Lung microvascular endothelial cell (primary cell): ENCODE measurements around the gene BMERB1. TPM values are rescaled to one million over a fixed set of nuclear protein-coding genes. Genes with fewer than 3 reads are reported as not detected.
"Not testable (repeated sequence)": the region's sequence is repeated elsewhere in the genome, so short reads cannot be mapped to it uniquely, and the experiment has no call there.

Source experiments
- DNase-seq, 2 donors: peaks; one replicate each; pipeline versions ENCODE4 v3.0.0 to v3.0.0-alpha.2; 2010; ENCODE audit warnings: low read depth in 2 of 2
- total RNA-seq: library from RNA; depleted of rRNA; stranded (reverse); fragments of >200 nt; gene quantifications from 2 replicates; pipeline ENCODE4 v1.2.1, GENCODE V29; 2014

Gene BMERB1
- total RNA-seq = 12.3 and 15.5 TPM in 2 replicates

DNA sequence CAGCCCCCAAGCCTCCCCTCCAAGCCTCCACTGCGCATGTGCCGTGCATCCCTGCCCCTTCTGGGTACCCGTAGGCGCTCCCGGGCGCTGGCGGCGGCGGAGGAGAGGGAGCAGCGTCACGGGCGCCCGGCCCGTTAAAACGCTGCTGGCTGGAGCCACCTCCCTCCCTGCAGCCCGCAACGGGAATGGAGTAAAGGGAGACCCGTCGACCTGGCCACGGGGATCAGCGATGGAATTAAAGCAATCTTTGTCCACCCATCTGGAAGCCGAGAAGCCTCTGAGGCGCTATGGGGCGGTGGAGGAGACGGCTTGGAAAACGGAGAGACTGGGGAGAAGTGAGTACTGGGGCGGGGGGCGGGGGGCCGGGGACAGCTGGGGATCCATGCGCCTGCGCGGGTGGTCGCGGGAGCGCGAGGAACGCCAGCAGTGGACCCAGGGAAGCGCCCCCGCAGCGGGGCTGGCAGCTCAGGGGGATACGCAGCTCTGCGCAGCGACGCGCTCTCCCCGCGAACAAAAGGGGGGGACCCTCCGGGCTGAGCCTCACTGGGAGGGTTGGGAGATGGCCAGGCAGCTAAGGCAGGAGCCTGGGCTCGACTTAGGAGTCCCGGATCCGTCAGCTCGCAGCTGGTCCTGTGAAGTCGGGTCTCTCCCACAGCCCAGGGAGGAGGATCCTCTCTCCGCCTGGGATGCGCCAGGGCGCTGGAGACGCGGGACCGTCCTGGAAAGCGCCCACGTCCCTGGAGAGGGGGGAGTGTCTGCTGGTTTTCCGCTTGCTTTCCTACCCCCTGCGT lies at the start of gene BMERB1:
TSS of gene BMERB1 (plus strand) at position 164 of the 791 bp plus-strand sequence. CDS start at position 230, 66 bp downstream.
- peak; percentile 80 to 81 for DNase-seq

- DNase-seq = not testable (repeated sequence)
Measured at GRCh38 chr16:15388060-15388459, 46.3 kb upstream of the BMERB1 start.

DNA sequence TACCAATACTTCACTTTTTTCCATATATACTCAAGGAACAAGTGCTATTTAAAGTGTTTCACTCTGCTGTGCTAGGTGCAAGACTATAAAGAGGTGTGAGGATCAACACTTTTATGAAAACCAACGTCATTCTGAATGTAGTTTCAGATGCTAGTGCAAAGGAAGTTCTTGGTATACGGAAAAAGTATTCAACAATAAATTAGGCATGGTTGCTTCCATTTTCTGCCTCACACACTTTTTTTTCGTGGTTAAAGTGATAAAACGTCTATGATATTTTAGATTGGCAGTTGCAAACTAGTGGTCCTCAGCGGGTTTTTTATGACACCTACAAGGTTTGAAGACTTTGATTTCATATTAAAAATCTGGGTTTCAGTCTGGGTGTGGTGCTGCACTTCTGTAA lies 44.5 kb upstream of the BMERB1 start:
- DNase-seq = not testable (repeated sequence)

- DNase-seq = not testable (repeated sequence)
Measured at GRCh38 chr16:15393025-15393424, 41.4 kb upstream of the BMERB1 start.

DNA sequence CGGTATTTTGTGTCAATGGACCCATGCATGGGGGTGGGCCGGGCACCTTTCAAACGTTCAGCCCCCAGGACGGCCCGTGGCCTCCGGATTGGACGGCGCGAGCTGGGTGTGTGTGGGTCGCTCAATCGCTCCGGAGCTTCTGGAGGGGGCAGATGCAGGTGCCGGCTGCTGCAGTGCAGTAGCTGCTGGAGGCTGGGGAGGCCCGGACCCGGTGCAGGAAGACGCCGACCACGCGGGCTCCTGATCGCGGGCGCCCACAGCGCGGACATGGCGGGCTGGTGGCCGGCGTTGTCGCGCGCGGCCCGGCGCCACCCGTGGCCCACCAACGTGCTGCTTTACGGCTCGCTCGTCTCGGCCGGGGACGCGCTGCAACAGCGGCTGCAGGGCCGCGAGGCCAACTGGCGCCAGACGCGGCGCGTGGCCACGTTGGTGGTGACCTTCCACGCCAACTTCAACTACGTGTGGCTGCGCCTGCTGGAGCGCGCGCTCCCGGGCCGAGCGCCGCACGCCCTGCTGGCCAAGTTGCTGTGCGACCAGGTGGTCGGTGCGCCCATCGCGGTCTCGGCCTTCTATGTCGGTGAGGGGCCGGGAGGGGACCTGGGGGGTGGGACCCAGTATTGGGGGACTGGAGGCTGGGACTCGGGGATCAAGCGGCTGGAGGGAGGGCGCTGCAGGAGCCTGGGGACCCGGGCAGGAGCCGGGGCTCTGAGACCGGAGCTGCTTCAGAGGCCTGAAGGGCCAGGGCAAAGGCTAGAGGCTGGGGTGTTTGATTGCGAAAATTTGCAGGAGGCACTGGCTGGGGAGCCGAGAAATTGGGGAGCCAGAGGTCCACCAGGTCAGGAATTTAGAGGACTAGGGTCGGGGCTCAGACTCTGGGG lies 38.5 kb upstream of the BMERB1 start, which contains the start of gene MPV17L:
TSS of gene MPV17L (plus strand) at position 124 of the 878 bp plus-strand sequence. CDS start at position 268, 144 bp downstream.
- peak; percentile 1 to 38 for DNase-seq

DNA sequence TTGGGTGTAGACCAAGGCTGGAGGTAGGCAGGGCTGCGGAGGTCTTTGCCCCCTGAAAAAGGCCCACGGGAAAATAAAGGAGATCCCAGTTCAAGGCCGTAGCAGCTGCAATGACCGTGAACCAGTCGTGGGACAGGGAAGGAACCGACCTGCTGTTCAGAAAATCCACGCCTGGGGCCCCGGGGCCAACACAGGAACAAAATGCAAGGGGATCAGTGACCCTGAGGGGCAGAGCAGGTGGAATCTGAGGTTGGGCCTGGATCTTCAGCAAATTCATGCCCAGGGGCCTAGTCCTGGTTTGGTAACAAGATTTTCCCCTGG lies 37.9 kb upstream of the BMERB1 start:
- not testable (repeated sequence) for DNase-seq

- DNase-seq = no peak
Measured at GRCh38 chr16:15396948-15397594, 37.3 kb upstream of the BMERB1 start.

GRCh38 chr16:15398618-15399316 lies 35.6 kb upstream of the BMERB1 start:
- DNase-seq = no peak

- DNase-seq = no peak
Measured at GRCh38 chr16:15399317-15399716, 35.1 kb upstream of the BMERB1 start.

DNA sequence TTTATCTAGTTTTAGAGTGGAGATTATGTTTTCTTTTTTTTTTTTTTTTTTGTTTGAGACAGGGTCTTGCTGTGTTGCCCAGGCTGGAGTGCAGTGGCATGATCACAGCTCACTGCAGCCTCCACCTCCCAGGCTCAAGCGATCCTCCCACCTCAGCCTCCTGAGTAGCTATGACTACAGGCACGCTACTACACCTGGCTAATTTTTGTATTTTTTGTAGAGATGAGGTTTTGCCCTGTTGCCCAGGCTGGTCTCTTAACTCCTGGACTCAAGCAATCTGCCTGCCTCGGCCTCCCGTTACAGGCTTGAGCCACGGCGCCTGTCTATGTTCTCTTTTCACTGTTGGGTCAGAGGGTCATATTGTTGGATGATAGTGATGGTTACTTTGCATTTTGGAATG lies 34.1 kb upstream of the BMERB1 start:
- not testable (repeated sequence) for DNase-seq

DNA sequence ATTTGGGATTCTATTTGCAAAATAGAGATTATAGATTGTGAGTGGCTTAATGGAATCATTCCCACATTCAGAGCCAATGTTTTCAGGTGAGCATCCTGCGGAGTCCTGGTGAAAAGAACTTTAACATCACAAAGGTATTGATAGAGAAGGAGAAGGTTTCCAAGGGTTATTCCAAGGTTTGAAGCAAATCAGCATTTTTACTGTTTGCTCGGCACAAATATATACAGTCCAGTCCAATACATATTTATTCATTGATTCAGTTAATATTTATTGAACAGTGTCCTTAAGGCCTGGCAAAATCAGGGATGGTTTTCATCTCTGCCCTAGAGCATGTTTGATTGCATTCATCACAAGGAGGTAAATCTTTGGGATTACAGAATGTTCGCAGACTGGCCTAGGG lies 32.4 kb upstream of the BMERB1 start:
- no peak for DNase-seq

DNA sequence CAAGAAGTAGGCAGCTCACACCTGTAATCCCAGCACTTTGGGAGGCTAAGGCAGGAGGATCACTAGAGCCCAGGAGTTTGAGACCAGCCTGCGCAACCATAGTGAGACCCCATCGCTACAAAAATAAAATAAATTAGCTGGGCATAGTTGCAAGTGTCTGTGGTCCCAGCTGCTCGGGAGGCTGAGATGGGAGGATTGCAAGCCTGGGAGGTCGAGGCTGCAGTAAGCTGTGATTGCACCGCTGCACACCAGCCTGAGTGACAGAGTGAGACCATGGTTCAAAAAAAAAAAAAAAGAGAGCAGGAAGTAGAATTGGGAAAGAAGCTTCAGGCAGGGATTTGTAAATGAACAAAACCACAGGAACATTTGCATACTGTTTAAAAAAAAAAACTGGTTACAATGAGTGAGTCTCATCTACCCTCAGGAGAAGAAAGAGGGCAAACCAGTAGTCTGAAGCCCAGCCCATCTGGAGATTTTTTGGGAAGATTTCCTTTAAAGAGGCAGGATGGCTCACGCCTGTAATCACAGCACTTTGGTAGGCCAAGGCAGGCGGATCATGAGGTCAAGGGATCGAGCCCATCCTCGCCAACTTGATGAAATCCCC lies 30.9 kb upstream of the BMERB1 start:
- no peak for DNase-seq

- DNase-seq = not testable (repeated sequence)
Measured at GRCh38 chr16:15404091-15404490, 30.3 kb upstream of the BMERB1 start.

DNA sequence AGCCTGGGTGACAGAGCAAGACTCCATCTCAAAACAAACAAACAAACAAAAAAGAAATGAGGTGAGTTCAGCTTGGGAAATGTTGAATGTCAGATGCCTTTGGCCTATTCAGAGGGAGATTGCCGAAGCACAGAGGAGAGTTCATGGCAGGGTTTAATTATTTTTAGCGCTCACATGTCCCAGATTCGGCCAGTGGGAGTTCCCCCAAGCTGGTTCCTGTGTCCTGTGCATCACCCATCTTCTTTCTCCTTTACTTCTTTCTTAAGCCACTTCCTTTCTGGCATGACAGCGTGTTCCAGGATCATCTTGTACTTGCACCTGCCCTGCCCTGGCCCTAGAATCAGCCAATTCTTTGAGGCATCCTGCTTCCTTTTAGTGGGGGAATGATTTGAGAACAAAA lies 29.6 kb upstream of the BMERB1 start:
- no peak for DNase-seq

GRCh38 chr16:15407756-15408155 lies 26.6 kb upstream of the BMERB1 start:
- DNase-seq = not testable (repeated sequence)

GRCh38 chr16:15409476-15409875 lies 24.9 kb upstream of the BMERB1 start:
- DNase-seq = not testable (repeated sequence)

GRCh38 chr16:15415511-15415985 lies 18.8 kb upstream of the BMERB1 start:
- DNase-seq = peak in 1 of 2 donors; percentile 15

- DNase-seq = no peak
Measured at GRCh38 chr16:15417197-15417596, 17.2 kb upstream of the BMERB1 start.

DNA sequence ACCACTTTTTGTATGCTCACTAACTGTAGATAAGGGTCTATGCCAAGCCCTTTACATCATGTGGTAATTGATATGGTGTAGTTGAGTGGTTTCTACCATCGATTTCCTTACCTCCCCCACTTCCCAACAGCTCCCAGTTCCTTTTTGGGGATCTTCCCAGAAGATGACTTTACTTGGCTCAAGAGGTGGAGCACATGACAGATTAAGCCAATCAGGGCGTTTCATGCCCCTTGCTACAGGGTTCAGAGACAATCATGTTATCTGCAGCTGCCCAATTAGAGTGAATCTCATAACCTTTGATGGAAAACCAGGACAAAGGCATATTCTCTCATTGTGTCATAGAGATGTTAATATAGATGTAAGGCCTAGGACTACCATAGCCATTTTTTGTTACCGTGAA lies 16.2 kb upstream of the BMERB1 start:
- no peak for DNase-seq

GRCh38 chr16:15421696-15422095 lies 12.7 kb upstream of the BMERB1 start:
- not testable (repeated sequence) for DNase-seq

GRCh38 chr16:15422222-15422621 lies 12.2 kb upstream of the BMERB1 start:
- DNase-seq = no peak
